ENCODE results near the gene DOLPP1. TPM values are rescaled to one million over a fixed set of nuclear protein-coding genes. Genes with fewer than 3 reads are reported as not detected.
A peak's percentile ranks its signal among the peaks of the same experiment; 100 is the strongest.

Gene DOLPP1
- total and polyA plus RNA-seq, 2 of the 13 experiments (the other 11 are each of a cell fraction or from before 2014, with no cell fraction given): 21.0 to 34.1 TPM

DNA sequence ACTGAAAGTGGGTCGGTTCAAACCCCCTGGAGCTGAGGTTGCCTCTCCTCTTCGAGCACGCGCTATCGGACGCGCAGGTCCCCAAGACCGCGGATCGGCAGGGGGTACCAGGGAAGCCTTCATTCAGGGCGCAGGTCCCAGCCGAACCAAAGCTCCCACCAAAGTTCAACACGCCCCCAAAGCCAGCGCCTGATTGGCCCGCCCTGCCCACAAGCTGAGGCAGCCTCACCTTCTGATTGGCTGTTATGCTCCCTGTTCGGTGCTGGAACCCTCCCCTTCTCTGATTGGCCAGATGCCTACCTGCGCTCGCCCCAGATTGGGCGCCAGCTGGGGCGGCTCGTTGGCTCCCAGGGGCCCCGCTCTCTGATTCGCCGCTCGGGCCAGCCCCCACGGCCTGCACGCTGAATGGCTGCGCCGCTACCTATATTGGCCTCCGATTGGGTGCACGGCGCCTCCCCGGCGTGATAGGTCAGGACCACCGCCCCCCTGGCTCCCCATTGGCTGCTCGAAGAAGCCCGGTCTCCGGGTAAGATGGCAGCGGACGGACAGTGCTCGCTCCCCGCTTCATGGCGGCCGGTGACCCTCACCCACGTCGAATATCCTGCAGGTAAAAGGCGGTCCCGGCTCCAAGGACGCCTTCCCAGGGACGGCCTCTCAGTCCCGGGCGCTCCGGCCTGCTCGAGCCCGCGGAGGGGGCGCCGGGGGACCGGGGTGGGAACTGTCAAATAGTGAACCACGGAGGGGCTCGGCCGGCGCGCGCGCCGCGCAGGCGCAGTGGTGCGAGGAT, at the start of gene DOLPP1 (continued):
- TF ChIP-seq NR2C2 (CRISPR knock-in tag; IDR thresholded peaks at IDR 0.05; ENCODE audit: borderline replicate concordance): peak; percentile 51
- TF ChIP-seq SATB2 (CRISPR knock-in tag; IDR thresholded peaks at IDR 0.05): no peak
- TF ChIP-seq MAF1 (CRISPR knock-in tag; IDR thresholded peaks at IDR 0.05; ENCODE audit: borderline replicate concordance): no peak
- TF ChIP-seq ZSCAN9 (CRISPR knock-in tag; IDR thresholded peaks at IDR 0.05; ENCODE audit: borderline replicate concordance): no peak
- no peak; the same call in none of the 2 replicates for TF ChIP-seq ATF7-NPFF (CRISPR knock-in tag; IDR thresholded peaks at IDR 0.05; ENCODE audit: low read depth)
- TF ChIP-seq, protein P1, sequence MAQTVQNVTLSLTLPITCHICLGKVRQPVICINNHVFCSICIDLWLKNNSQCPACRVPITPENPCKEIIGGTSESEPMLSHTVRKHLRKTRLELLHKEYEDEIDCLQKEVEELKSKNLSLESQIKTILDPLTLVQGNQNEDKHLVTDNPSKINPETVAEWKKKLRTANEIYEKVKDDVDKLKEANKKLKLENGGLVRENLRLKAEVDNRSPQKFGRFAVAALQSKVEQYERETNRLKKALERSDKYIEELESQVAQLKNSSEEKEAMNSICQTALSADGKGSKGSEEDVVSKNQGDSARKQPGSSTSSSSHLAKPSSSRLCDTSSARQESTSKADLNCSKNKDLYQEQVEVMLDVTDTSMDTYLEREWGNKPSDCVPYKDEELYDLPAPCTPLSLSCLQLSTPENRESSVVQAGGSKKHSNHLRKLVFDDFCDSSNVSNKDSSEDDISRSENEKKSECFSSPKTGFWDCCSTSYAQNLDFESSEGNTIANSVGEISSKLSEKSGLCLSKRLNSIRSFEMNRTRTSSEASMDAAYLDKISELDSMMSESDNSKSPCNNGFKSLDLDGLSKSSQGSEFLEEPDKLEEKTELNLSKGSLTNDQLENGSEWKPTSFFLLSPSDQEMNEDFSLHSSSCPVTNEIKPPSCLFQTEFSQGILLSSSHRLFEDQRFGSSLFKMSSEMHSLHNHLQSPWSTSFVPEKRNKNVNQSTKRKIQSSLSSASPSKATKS (CRISPR knock-in tag; IDR thresholded peaks at IDR 0.05): no peak
- no peak for TF ChIP-seq ZNF839 (CRISPR knock-in tag; IDR thresholded peaks at IDR 0.05; ENCODE audit: borderline replicate concordance)
- no peak for TF ChIP-seq SETDB1 (CRISPR knock-in tag; IDR thresholded peaks at IDR 0.05; ENCODE audit: borderline replicate concordance)
- TF ChIP-seq, protein P2, sequence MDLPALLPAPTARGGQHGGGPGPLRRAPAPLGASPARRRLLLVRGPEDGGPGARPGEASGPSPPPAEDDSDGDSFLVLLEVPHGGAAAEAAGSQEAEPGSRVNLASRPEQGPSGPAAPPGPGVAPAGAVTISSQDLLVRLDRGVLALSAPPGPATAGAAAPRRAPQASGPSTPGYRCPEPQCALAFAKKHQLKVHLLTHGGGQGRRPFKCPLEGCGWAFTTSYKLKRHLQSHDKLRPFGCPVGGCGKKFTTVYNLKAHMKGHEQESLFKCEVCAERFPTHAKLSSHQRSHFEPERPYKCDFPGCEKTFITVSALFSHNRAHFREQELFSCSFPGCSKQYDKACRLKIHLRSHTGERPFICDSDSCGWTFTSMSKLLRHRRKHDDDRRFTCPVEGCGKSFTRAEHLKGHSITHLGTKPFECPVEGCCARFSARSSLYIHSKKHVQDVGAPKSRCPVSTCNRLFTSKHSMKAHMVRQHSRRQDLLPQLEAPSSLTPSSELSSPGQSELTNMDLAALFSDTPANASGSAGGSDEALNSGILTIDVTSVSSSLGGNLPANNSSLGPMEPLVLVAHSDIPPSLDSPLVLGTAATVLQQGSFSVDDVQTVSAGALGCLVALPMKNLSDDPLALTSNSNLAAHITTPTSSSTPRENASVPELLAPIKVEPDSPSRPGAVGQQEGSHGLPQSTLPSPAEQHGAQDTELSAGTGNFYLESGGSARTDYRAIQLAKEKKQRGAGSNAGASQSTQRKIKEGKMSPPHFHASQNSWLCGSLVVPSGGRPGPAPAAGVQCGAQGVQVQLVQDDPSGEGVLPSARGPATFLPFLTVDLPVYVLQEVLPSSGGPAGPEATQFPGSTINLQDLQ (CRISPR knock-in tag; IDR thresholded peaks at IDR 0.05): no peak
- no peak for TF ChIP-seq PRPF4 (IDR thresholded peaks at IDR 0.05; ENCODE audit: low read depth, low read length, poor library complexity, severe bottlenecking)
- TF ChIP-seq ZFP37 (CRISPR knock-in tag; IDR thresholded peaks at IDR 0.05; ENCODE audit: borderline replicate concordance): no peak
- no peak; the same call in 1 of the 2 replicates for TF ChIP-seq ZFP36L1 (CRISPR knock-in tag; IDR thresholded peaks at IDR 0.05)
- TF ChIP-seq, protein P3, sequence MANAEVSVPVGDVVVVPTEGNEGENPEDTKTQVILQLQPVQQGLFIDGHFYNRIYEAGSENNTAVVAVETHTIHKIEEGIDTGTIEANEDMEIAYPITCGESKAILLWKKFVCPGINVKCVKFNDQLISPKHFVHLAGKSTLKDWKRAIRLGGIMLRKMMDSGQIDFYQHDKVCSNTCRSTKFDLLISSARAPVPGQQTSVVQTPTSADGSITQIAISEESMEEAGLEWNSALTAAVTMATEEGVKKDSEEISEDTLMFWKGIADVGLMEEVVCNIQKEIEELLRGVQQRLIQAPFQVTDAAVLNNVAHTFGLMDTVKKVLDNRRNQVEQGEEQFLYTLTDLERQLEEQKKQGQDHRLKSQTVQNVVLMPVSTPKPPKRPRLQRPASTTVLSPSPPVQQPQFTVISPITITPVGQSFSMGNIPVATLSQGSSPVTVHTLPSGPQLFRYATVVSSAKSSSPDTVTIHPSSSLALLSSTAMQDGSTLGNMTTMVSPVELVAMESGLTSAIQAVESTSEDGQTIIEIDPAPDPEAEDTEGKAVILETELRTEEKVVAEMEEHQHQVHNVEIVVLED (CRISPR knock-in tag; IDR thresholded peaks at IDR 0.05; ENCODE audit: borderline replicate concordance): no peak; the same call in 1 of the 2 replicates
- TF ChIP-seq HOXD1 (CRISPR knock-in tag; IDR thresholded peaks at IDR 0.05): no peak
- TF ChIP-seq, protein P4, sequence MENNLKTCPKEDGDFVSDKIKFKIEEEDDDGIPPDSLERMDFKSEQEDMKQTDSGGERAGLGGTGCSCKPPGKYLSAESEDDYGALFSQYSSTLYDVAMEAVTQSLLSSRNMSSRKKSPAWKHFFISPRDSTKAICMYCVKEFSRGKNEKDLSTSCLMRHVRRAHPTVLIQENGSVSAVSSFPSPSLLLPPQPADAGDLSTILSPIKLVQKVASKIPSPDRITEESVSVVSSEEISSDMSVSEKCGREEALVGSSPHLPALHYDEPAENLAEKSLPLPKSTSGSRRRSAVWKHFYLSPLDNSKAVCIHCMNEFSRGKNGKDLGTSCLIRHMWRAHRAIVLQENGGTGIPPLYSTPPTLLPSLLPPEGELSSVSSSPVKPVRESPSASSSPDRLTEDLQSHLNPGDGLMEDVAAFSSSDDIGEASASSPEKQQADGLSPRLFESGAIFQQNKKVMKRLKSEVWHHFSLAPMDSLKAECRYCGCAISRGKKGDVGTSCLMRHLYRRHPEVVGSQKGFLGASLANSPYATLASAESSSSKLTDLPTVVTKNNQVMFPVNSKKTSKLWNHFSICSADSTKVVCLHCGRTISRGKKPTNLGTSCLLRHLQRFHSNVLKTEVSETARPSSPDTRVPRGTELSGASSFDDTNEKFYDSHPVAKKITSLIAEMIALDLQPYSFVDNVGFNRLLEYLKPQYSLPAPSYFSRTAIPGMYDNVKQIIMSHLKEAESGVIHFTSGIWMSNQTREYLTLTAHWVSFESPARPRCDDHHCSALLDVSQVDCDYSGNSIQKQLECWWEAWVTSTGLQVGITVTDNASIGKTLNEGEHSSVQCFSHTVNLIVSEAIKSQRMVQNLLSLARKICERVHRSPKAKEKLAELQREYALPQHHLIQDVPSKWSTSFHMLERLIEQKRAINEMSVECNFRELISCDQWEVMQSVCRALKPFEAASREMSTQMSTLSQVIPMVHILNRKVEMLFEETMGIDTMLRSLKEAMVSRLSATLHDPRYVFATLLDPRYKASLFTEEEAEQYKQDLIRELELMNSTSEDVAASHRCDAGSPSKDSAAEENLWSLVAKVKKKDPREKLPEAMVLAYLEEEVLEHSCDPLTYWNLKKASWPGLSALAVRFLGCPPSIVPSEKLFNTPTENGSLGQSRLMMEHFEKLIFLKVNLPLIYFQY (CRISPR knock-in tag; IDR thresholded peaks at IDR 0.05; ENCODE audit: borderline replicate concordance): no peak
- TF ChIP-seq ZNF768 (CRISPR knock-in tag; IDR thresholded peaks at IDR 0.05): no peak

Data from HepG2 (cell line).